ENCODE measurements around the gene GP9.

The GP9 gene

GRCh38 chr3:129016720-129017483, 43.7 kb upstream of the GP9 start:
- no peak for DNase-seq (ENCODE audit: low spot score)
- in situ Hi-C loops (cut with MboI; ENCODE audit: low pct_unique_long_range_greater_than_20kb, low sequenced_read_pairs, unreplicated experiment), result no loop called here
- TF ChIP-seq, protein P1, sequence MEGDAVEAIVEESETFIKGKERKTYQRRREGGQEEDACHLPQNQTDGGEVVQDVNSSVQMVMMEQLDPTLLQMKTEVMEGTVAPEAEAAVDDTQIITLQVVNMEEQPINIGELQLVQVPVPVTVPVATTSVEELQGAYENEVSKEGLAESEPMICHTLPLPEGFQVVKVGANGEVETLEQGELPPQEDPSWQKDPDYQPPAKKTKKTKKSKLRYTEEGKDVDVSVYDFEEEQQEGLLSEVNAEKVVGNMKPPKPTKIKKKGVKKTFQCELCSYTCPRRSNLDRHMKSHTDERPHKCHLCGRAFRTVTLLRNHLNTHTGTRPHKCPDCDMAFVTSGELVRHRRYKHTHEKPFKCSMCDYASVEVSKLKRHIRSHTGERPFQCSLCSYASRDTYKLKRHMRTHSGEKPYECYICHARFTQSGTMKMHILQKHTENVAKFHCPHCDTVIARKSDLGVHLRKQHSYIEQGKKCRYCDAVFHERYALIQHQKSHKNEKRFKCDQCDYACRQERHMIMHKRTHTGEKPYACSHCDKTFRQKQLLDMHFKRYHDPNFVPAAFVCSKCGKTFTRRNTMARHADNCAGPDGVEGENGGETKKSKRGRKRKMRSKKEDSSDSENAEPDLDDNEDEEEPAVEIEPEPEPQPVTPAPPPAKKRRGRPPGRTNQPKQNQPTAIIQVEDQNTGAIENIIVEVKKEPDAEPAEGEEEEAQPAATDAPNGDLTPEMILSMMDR (IDR thresholded peaks at IDR 0.05; ENCODE audit: extremely low read depth, insufficient read depth, missing control alignments), result no peak

GRCh38 chr3:129017484-129017899, 43.1 kb upstream of the GP9 start:
- TF ChIP-seq, protein P1 (IDR thresholded peaks at IDR 0.05; ENCODE audit: extremely low read depth, insufficient read depth, missing control alignments), result no peak

DNA sequence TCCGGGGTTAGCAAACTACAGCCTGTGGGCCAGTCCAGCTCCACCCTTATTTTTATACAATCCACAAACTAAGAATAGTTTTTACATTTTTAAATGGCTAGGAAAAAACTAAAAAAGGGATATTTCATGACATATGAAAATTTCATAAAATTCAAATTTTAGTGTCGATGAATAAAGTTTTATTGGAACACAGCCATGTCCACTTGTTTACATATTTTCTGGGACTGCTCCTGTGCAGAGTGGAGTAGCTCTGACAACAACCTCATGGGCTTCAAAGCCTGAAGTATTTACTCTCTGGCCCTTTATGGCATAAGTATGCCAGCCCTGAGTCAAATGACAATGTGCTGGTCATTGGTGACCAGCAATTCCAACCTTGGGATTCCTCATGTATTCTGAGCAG, 42.3 kb upstream of the GP9 start:
- in situ Hi-C loops (cut with MboI; ENCODE audit: low pct_unique_long_range_greater_than_20kb, low sequenced_read_pairs, unreplicated experiment), result no loop called here
- DNase-seq (ENCODE audit: low spot score), result no peak
- TF ChIP-seq, protein P1 (IDR thresholded peaks at IDR 0.05; ENCODE audit: extremely low read depth, insufficient read depth, missing control alignments), result no peak

More at GRCh38 chr3:129017484-129017899, 43.1 kb upstream of the GP9 start:
- no peak for DNase-seq (ENCODE audit: low spot score)
- in situ Hi-C loops (cut with MboI; ENCODE audit: low pct_unique_long_range_greater_than_20kb, low sequenced_read_pairs, unreplicated experiment), result no loop called here

GRCh38 chr3:129018751-129019150, 41.8 kb upstream of the GP9 start:
- no peak for DNase-seq (ENCODE audit: low spot score)
- TF ChIP-seq, protein P1 (IDR thresholded peaks at IDR 0.05; ENCODE audit: extremely low read depth, insufficient read depth, missing control alignments), result no peak
- in situ Hi-C loops (cut with MboI; ENCODE audit: low pct_unique_long_range_greater_than_20kb, low sequenced_read_pairs, unreplicated experiment), result no loop called here

GRCh38 chr3:129019266-129019665, 41.3 kb upstream of the GP9 start:
- TF ChIP-seq, protein P1 (IDR thresholded peaks at IDR 0.05; ENCODE audit: extremely low read depth, insufficient read depth, missing control alignments), result no peak
- DNase-seq (ENCODE audit: low spot score), result no peak
- in situ Hi-C loops (cut with MboI; ENCODE audit: low pct_unique_long_range_greater_than_20kb, low sequenced_read_pairs, unreplicated experiment), result no loop called here

- TF ChIP-seq, protein P1 (IDR thresholded peaks at IDR 0.05; ENCODE audit: extremely low read depth, insufficient read depth, missing control alignments), result no peak
- no peak for DNase-seq (ENCODE audit: low spot score)
- in situ Hi-C loops (cut with MboI; ENCODE audit: low pct_unique_long_range_greater_than_20kb, low sequenced_read_pairs, unreplicated experiment), result no loop called here
Observed at GRCh38 chr3:129020691-129021090, 39.9 kb upstream of the GP9 start.
